Endothelial cell (in vitro differentiated cells): ENCODE measurements around the gene TCF15. TPM values are rescaled to one million over a fixed set of nuclear protein-coding genes. Genes with fewer than 3 reads are reported as not detected.

ENCODE experiments used
- DNase-seq: peaks from one replicate; pipeline ENCODE4 v3.0.0; 2021; ENCODE audit warnings: low spot score
- H3K27ac Mint-ChIP-seq: one replicate; pipeline ENCODE4 v1.8.0; 2021; ENCODE audit warnings: mixed read lengths, inconsistent platforms; ENCODE audit not compliant: unreplicated experiment
- H3K27me3 Mint-ChIP-seq: one replicate; pipeline ENCODE4 v1.8.0; 2021; ENCODE audit warnings: mild to moderate bottlenecking, moderate library complexity, mixed read lengths, inconsistent platforms; ENCODE audit not compliant: unreplicated experiment
- H3K36me3 Mint-ChIP-seq: one replicate; pipeline ENCODE4 v1.8.0; 2021; ENCODE audit warnings: mild to moderate bottlenecking, low read depth, mixed read lengths, inconsistent platforms; ENCODE audit not compliant: unreplicated experiment
- H3K4me1 Mint-ChIP-seq: one replicate; pipeline ENCODE4 v1.8.0; 2021; ENCODE audit warnings: mild to moderate bottlenecking, mixed read lengths, inconsistent platforms; ENCODE audit not compliant: unreplicated experiment
- H3K4me3 Mint-ChIP-seq: one replicate; pipeline ENCODE4 v1.8.0; 2021; ENCODE audit warnings: mild to moderate bottlenecking, mixed read lengths, inconsistent platforms; ENCODE audit not compliant: unreplicated experiment
- H3K9me3 Mint-ChIP-seq: one replicate; pipeline ENCODE4 v1.8.0; 2021; ENCODE audit warnings: mixed read lengths, inconsistent platforms; ENCODE audit not compliant: unreplicated experiment
- CTCF ChIP-seq: fragments of 200-600 bp; sonication (generic); IDR thresholded peaks from one replicate; pipeline ENCODE4 v1.5.0; 2021; ENCODE audit warnings: antibody characterized with exemption; ENCODE audit not compliant: unreplicated experiment
- total RNA-seq: library from RNA; stranded (reverse); fragmentation: NEBNext Ultra II Directional; extraction: Animal tissue kit (Norgen Biotek cat#: 25700); gene quantifications from one replicate; pipeline ENCODE4 v1.2.1, GENCODE V29; 2021; ENCODE audit not compliant: unreplicated experiment

Gene TCF15
- total RNA-seq, 1 donor from 2014 or later = 6.6 TPM

GRCh38 chr20:620246-620645, 10.1 kb upstream of the TCF15 start:
- Mint-ChIP-seq H3K9me3 (no peaks in the 10 kb centered on the region), H3K4me3 (no peak overlapping the region), H3K36me3 (peaks cover 3% of the 10 kb centered on the region), H3K27ac (no peak overlapping the region), H3K27me3 (peaks cover 6% of the 10 kb centered on the region), H3K4me1 (peaks cover 27% of the 10 kb centered on the region)
- DNase-seq = no peak
- no peak for TF ChIP-seq CTCF

DNA sequence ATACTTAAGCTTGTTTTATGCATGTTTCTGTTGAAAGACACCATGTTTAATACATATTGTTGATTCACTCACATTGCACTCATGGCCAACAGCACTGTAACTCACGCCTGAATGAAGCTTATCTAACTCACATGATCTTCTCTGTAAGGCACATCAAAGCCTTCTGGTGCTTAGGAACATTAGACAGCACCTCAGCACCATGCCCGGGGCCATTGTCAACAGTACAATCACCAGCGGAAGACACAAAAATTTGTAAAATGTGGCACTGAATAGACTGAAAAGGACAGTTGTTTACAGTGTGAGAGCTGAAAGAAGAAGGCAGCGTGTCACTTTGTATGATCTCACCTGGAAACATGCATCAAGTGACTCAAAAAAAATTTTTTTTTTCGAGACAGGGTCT, 8.9 kb upstream of the TCF15 start:
- Mint-ChIP-seq H3K4me3 (no peak overlapping the region), H3K36me3 (peaks cover 3% of the 10 kb centered on the region), H3K27me3 (peaks cover 8% of the 10 kb centered on the region), H3K4me1 (peaks cover 22% of the 10 kb centered on the region), H3K27ac (no peak overlapping the region), H3K9me3 (no peaks in the 10 kb centered on the region)
- no peak for DNase-seq
- TF ChIP-seq CTCF = no peak

- TF ChIP-seq CTCF = no peak
- Mint-ChIP-seq H3K27me3 (peaks cover 8% of the 10 kb centered on the region), H3K4me1 (peaks cover 18% of the 10 kb centered on the region), H3K4me3 (no peak overlapping the region), H3K9me3 (no peaks in the 10 kb centered on the region), H3K27ac (no peak overlapping the region), H3K36me3 (peaks cover 3% of the 10 kb centered on the region)
- DNase-seq = no peak
Measured at GRCh38 chr20:617934-618690, 8.0 kb upstream of the TCF15 start.

DNA sequence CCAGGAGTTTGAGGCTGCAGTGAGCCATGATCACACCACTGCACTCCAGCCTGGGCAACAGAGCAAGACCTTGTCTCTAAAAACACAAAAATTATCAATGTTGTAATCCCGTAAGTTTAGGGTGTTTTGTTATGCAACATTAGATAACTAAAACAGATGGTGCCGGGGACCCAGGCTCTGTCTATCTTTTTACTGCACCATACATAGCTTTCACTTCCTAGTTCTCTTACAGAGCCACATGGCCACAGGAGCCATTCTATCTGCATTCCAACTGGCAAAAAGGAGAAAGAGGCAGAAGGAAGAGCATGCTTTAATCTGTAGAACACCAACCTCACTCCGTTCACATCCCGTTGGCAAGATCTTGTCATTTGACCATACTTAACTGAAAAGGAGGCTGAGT, 5.4 kb upstream of the TCF15 start:
- peaks cover 24% of the 10 kb centered on the region for H3K4me1 Mint-ChIP-seq
- H3K27ac Mint-ChIP-seq = no peak overlapping the region
- peaks cover 10% of the 10 kb centered on the region for H3K27me3 Mint-ChIP-seq
- no peak overlapping the region for H3K4me3 Mint-ChIP-seq
- H3K36me3 Mint-ChIP-seq = peaks cover 6% of the 10 kb centered on the region
- TF ChIP-seq CTCF = no peak
- no peak for DNase-seq
- H3K9me3 Mint-ChIP-seq = no peaks in the 10 kb centered on the region

- no peak overlapping the region for H3K4me3 Mint-ChIP-seq
- H3K27me3 Mint-ChIP-seq = peaks cover 13% of the 10 kb centered on the region
- no peak for DNase-seq
- no peak for TF ChIP-seq CTCF
- H3K27ac Mint-ChIP-seq = peak overlapping the region; percentile 82
- peaks cover 33% of the 10 kb centered on the region for H3K4me1 Mint-ChIP-seq
- no peaks in the 10 kb centered on the region for H3K9me3 Mint-ChIP-seq
- peaks cover 3% of the 10 kb centered on the region for H3K36me3 Mint-ChIP-seq
Measured at GRCh38 chr20:611843-612185, 1.7 kb upstream of the TCF15 start.
